Endothelial cell of umbilical vein (primary cell): ENCODE data around the gene IFITM10. TPM values are rescaled to one million over a fixed set of nuclear protein-coding genes. Genes with fewer than 3 reads are reported as not detected.

Experiments used
- BruUV-seq: library from RNA; stranded (reverse); fragments of 400-500 nt; replicated peaks from 2 replicates; lab custom pipeline; 2021; lab: Mats Ljungman, UMichigan
- CTCF ChIA-PET: fragments of 300-600, 350-600 bp; sonication (Branson Sonifier 250); formaldehyde crosslinking; loops from one replicate; lab custom pipeline; 2021; ENCODE audit warnings: antibody characterized with exemption, inconsistent platforms; lab: Charles Lee
- POLR2A ChIA-PET: fragments of 300-600, 350-600 bp; sonication (Branson Sonifier 250); formaldehyde crosslinking; loops from one replicate; lab custom pipeline; 2021; ENCODE audit warnings: antibody characterized with exemption, inconsistent platforms; lab: Charles Lee
- DNase-seq: peaks from one replicate; pipeline ENCODE4 v3.0.0-alpha.2; 2011; ENCODE audit warnings: low read depth, low spot score
- FAIRE-seq: peaks from 2 replicates; lab custom pipeline; 2011; peaks lifted over from hg19 to GRCh38; lab: Jason Lieb, UNC
- H2AFZ ChIP-seq: 2 replicates; pipeline ENCODE4 v1.6.0; 2012; ENCODE audit warnings: low read depth, low read length, control low read depth, inconsistent platforms
- H3K27ac ChIP-seq: 2 replicates; pipeline ENCODE4 v1.5.1; 2011; ENCODE audit warnings: low read depth, mild to moderate bottlenecking, control low read depth, low read length, moderate library complexity; ENCODE audit not compliant: insufficient read depth
- H3K27me3 ChIP-seq, 2 experiments: 2 replicates each; pipeline versions ENCODE4 v1.6.0 to v1.6.1; 2011; ENCODE audit warnings: low read length in 2 of 2, mixed read lengths in 1 of 2; ENCODE audit not compliant: control insufficient read depth in 2 of 2, insufficient read depth in 2 of 2
- H3K36me3 ChIP-seq, 2 experiments: 2 replicates in 1 of 2; 3 replicates in 1 of 2; pipeline ENCODE4 v1.5.1; 2011; ENCODE audit warnings: low read length in 2 of 2, mild to moderate bottlenecking in 1 of 2, moderate library complexity in 1 of 2; ENCODE audit not compliant: control insufficient read depth in 2 of 2, insufficient read depth in 2 of 2; ENCODE audit errors: extremely low read depth in 1 of 2
- H3K4me1 ChIP-seq: 3 replicates; pipeline ENCODE4 v1.5.1; 2011; ENCODE audit warnings: mild to moderate bottlenecking, low read length; ENCODE audit not compliant: control insufficient read depth, insufficient read depth; ENCODE audit errors: extremely low read depth
- H3K4me2 ChIP-seq: 2 replicates; pipeline ENCODE4 v1.6.1; 2011; ENCODE audit warnings: low read length, control low read depth, mixed read lengths; ENCODE audit not compliant: insufficient read depth
- H3K4me3 ChIP-seq, 3 experiments: fragments of 200-600 bp in 1 of 3; sonication (generic), shearing (Covaris generic) in 1 of 3; replicated peaks in 1 of 3; 2 replicates each; pipeline ENCODE4 v1.5.1; 2011 to 2016; ENCODE audit warnings: control low read depth in 3 of 3, low read length in 3 of 3, mild to moderate bottlenecking in 2 of 3, inconsistent platforms in 1 of 3, low read depth in 1 of 3, moderate library complexity in 1 of 3; ENCODE audit not compliant: insufficient read depth in 1 of 3
- H3K79me2 ChIP-seq: 2 replicates; pipeline ENCODE4 v1.6.0; 2012; ENCODE audit warnings: low read length, inconsistent platforms; ENCODE audit not compliant: control insufficient read depth, insufficient read depth
- H3K9ac ChIP-seq: replicated peaks from 2 replicates; pipeline ENCODE3; 2011; ENCODE audit warnings: low read length, control low read depth; ENCODE audit not compliant: insufficient read depth; ENCODE audit errors: extremely low read depth
- H3K9me1 ChIP-seq: replicated peaks from 3 replicates; pipeline ENCODE4 v1.6.0; 2011; ENCODE audit warnings: mild to moderate bottlenecking, low read length; ENCODE audit not compliant: control insufficient read depth, insufficient read depth; ENCODE audit errors: extremely low read depth
- H3K9me3 ChIP-seq: replicated peaks from 2 replicates; pipeline ENCODE4 v1.5.1; 2012; ENCODE audit warnings: low read length, inconsistent platforms; ENCODE audit not compliant: control insufficient read depth, insufficient read depth
- H4K20me1 ChIP-seq: replicated peaks from 2 replicates; pipeline ENCODE3; 2011; ENCODE audit warnings: mild to moderate bottlenecking, low read length; ENCODE audit not compliant: control insufficient read depth, insufficient read depth; ENCODE audit errors: extremely low read depth
- CTCF ChIP-seq, 2 donors: IDR thresholded peaks; 1 replicate in 1 of 2; 2 replicates in 1 of 2; pipeline ENCODE4 v1.5.1; 2011; ENCODE audit warnings: low read length in 2 of 2, mild to moderate bottlenecking in 2 of 2, moderate library complexity in 2 of 2, control low read depth in 1 of 2, inconsistent platforms in 1 of 2, low read depth in 1 of 2; ENCODE audit not compliant: insufficient read depth in 1 of 2; ENCODE audit errors: extremely low read depth in 1 of 2
- EZH2 ChIP-seq: IDR thresholded peaks from 2 replicates; pipeline ENCODE4 v1.6.1; 2012; ENCODE audit warnings: borderline replicate concordance, low read depth, mild to moderate bottlenecking, moderate library complexity, low read length, inconsistent platforms; ENCODE audit not compliant: severe bottlenecking
- FOS ChIP-seq: IDR thresholded peaks from 2 replicates; pipeline ENCODE4 v1.6.1; 2011; ENCODE audit warnings: mild to moderate bottlenecking, low read length, moderate library complexity, borderline replicate concordance; ENCODE audit not compliant: insufficient read depth
- GATA2 ChIP-seq: IDR thresholded peaks from 2 replicates; pipeline ENCODE4 v1.7.0; 2011; ENCODE audit warnings: low read depth, mild to moderate bottlenecking, moderate library complexity, mixed read lengths, low read length; ENCODE audit not compliant: insufficient read length, insufficient read depth
- JUN ChIP-seq: IDR thresholded peaks from 2 replicates; pipeline ENCODE4 v1.6.1; 2011; ENCODE audit warnings: borderline replicate concordance, low read depth; ENCODE audit not compliant: insufficient read length, insufficient read depth
- MAX ChIP-seq: IDR thresholded peaks from 2 replicates; pipeline ENCODE4 v1.6.1; 2011; ENCODE audit not compliant: insufficient read depth, insufficient read length
- MYC ChIP-seq: IDR thresholded peaks from one replicate; pipeline ENCODE4 v1.6.1; 2011; ENCODE audit warnings: mild to moderate bottlenecking, low read depth, low read length
- POLR2A ChIP-seq: IDR thresholded peaks from 2 replicates; pipeline ENCODE4 v1.6.1; 2012; ENCODE audit warnings: low read depth, mild to moderate bottlenecking, control low read depth, low read length
- POLR2AphosphoS5 ChIP-seq: IDR thresholded peaks from 2 replicates; pipeline ENCODE4 v1.6.1; 2012; ENCODE audit warnings: low read depth, mild to moderate bottlenecking, control low read depth, low read length, moderate library complexity; ENCODE audit not compliant: insufficient read depth
- dilution Hi-C: fragments of 300-500 bp; cut with MboI; formaldehyde crosslinking; loops from one replicate; pipeline ENCODE4 v1.15.0; 2019; ENCODE audit warnings: low sequenced_read_pairs; ENCODE audit not compliant: extremely low pct_ligation_motif_present
- intact Hi-C: fragments of 100-400 bp; cut with micrococcal nuclease; formaldehyde crosslinking; loops from one replicate; pipeline ENCODE4 v1.10.0; 2022
- polyA plus RNA-seq, 4 experiments: library from polyadenylated mRNA; depleted of rRNA in 3 of 4; stranded (reverse) in 3 of 4; unstranded in 1 of 4; fragments of >200 nt; gene quantifications; 2 replicates each; pipeline versions ENCODE4 v1.2.1 to v1.2.3, GENCODE V29; 2011 to 2012; ENCODE audit warnings: missing spikeins in 1 of 4
- total RNA-seq: library from RNA; stranded (reverse); gene quantifications from 2 replicates; pipeline ENCODE4 v1.2.3, GENCODE V29; 2021

Gene IFITM10
- total and polyA plus RNA-seq, 2 donors (not counting 3 experiments of a cell fraction or from before 2014, with no cell fraction given), result 0.04 to 0.66 TPM

- POLR2A ChIA-PET, result no interaction called here
- BruUV-seq, result no TSS peak
- H3K4me3 ChIP-seq, result no peak overlapping the region
These were observed 31.7 kb upstream of the IFITM10 start for GRCh38 chr11:1782031-1782590.

GRCh38 chr11:1781593-1781975, 31.2 kb upstream of the IFITM10 start:
- H3K9me3 ChIP-seq, result no peaks in the 10 kb centered on the region
- no peak overlapping the region for H3K4me3 ChIP-seq
- no peaks in the 10 kb centered on the region for H3K9me1 ChIP-seq
- DNase-seq (no peak), FAIRE-seq (no peak)
- TF ChIP-seq CTCF (IDR thresholded peaks at IDR 0.05; ENCODE audit: extremely low read depth in 1 of 2, insufficient read depth in 1 of 2, low read depth in 1 of 2, low read length in 2 of 2), result no peak
- no peak for TF ChIP-seq JUN
- TF ChIP-seq FOS, result no peak
- TF ChIP-seq MYC, result no peak
- TF ChIP-seq EZH2, result no peak
- TF ChIP-seq POLR2A, result no peak
- no peak for TF ChIP-seq GATA2
- TF ChIP-seq MAX, result no peak
- no peak for TF ChIP-seq POLR2AphosphoS5
- no peak overlapping the region for H3K27ac ChIP-seq
- no peaks in the 10 kb centered on the region for H3K79me2 ChIP-seq
- H3K36me3 ChIP-seq, result no peaks in the 10 kb centered on the region
- intact Hi-C loops (no loop called here), dilution Hi-C loops (no loop called here)
- H4K20me1 ChIP-seq, result no peaks in the 10 kb centered on the region
- no peaks in the 10 kb centered on the region for H3K4me1 ChIP-seq
- H2AFZ ChIP-seq, result no peak overlapping the region
- no peak overlapping the region for H3K9ac ChIP-seq
- ChIA-PET POLR2A (no interaction called here), CTCF (interaction anchor here (1.4 kb wide), 1 partner anchor 30 kb away, joined by 3 read pairs; no protein-coding TSS in a partner anchor)
- no TSS peak for BruUV-seq
- no peak overlapping the region for H3K4me2 ChIP-seq
- no peaks in the 10 kb centered on the region for H3K27me3 ChIP-seq

More at GRCh38 chr11:1782031-1782590, 31.7 kb upstream of the IFITM10 start:
- no peak overlapping the region for H3K27ac ChIP-seq
- no peaks in the 10 kb centered on the region for H3K27me3 ChIP-seq
- no peak overlapping the region for H2AFZ ChIP-seq
- DNase-seq (no peak), FAIRE-seq (no peak)
- no peaks in the 10 kb centered on the region for H3K79me2 ChIP-seq
- H3K4me2 ChIP-seq, result no peak overlapping the region
- H3K9ac ChIP-seq, result no peak overlapping the region
- no peaks in the 10 kb centered on the region for H3K9me3 ChIP-seq
- intact Hi-C loops (no loop called here), dilution Hi-C loops (no loop called here)
- no peaks in the 10 kb centered on the region for H3K4me1 ChIP-seq
- CTCF ChIA-PET, result interaction anchor here (1.1 to 1.2 kb wide), 2 partner anchors 88 to 129 kb away, joined by 3 to 5 read pairs; no protein-coding TSS in a partner anchor
- TF ChIP-seq MAX, result no peak
- TF ChIP-seq JUN, result no peak
- TF ChIP-seq MYC, result no peak
- TF ChIP-seq GATA2, result no peak
- TF ChIP-seq EZH2, result no peak
- TF ChIP-seq POLR2AphosphoS5, result no peak
- no peaks in the 10 kb centered on the region for H4K20me1 ChIP-seq
- no peaks in the 10 kb centered on the region for H3K9me1 ChIP-seq
- no peaks in the 10 kb centered on the region for H3K36me3 ChIP-seq
